GM21526 (cell line): ENCODE results near the gene SRI.
A peak's percentile ranks its signal among the peaks of the same experiment; 100 is the strongest.
"Not testable (repeated sequence)": the region's sequence is repeated elsewhere in the genome, so short reads cannot be mapped to it uniquely, and the experiment has no call there.

ENCODE experiments used
- ATAC-seq: cut with Tn5 transposase; IDR thresholded peaks from one replicate; pipeline ENCODE4 v1.9.1; 2021; ENCODE audit warnings: moderate library complexity; ENCODE audit not compliant: unreplicated experiment, low FRiP score

Gene SRI, protein sequence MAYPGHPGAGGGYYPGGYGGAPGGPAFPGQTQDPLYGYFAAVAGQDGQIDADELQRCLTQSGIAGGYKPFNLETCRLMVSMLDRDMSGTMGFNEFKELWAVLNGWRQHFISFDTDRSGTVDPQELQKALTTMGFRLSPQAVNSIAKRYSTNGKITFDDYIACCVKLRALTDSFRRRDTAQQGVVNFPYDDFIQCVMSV

DNA sequence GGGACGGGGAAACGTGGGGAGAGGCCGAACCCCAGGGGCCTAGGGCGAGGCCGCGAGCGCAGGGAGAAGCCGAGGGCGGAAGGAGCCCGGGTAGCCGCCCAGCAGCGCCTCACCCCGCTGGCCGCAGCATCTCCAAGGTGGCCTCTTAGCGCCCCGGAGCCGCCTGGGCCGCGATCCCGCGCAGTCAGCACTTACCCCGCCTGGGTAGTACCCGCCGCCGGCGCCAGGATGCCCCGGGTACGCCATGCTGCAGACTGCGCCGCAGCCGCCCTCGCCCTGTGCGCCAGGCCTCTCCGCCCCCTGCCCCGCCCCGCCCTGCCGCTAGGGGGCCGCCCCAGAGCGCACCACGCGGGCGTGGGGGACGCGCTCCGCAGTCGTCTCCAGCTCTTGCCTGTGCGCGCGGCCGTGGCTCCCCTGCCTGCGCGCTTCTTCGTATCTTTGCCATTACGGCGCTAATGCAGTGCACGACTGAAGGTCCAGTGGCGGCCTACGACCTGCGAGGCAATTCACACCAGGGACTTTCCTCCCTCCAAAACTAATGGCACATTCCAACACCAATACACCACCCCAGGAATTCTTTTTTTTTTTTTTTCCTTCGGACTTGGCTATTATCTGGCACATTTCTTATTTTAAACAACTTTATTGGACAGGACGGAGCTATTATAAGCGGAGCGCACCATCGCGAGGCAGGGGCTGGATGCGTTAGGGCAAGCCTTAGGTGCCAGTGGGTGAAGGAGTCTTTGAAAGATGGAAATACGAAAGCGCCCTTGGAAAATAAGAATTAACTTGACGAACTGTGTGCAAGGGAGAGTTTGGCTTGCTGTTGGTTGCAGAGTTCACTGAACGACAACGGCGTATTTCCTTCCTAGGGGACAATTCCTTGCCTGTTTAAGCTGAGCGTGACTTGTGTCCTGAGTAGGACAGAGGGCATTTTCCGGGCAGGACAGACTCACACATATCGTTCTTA is at the start of gene SRI:
Gene SRI, minus strand, starts transcription at position 258 of the 967 bp plus-strand sequence. Its CDS starts 12 bp downstream, at position 246.
- ATAC-seq, result peak; percentile 71

DNA sequence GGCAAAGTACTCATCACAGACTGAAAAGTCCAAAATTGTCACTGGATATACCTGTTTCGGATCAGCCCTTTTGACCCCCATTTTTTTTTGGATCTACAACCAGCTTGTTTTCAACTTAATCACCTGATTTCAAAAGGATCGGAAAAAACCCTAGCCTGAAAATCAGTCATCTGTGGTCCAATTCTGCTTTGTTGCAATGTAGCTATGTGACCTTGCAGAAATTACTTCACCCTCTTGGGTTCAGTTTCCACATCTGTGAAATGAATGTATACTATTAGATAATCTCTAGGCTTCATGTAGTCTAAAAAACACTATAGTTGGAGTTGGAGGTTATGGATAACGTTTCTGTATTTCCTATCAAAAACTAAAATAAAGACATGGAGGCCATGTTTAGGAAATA is 49.7 kb upstream of the SRI start:
- no peak for ATAC-seq

DNA sequence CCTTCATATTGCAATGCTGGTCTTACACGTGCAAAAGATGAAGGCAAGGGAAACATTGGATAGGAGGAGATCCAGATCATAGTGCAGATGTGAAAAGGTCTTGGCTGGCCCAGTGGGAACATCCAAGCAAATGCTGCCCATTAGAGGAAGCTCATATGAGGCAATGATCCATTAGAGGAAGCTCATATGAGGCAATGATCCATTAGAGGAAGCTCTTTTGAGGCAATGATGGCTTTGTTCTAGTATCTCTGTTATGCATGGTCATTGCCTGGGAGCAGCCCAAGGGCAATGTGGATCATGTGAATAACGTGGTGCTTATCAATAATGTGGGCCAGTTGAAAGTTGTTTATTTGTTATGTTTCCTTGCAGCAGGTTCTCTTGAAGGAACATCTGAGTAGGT is 49.0 kb upstream of the SRI start:
- no peak for ATAC-seq

GRCh38 chr7:88268051-88268450 is 48.2 kb upstream of the SRI start:
- no peak for ATAC-seq

DNA sequence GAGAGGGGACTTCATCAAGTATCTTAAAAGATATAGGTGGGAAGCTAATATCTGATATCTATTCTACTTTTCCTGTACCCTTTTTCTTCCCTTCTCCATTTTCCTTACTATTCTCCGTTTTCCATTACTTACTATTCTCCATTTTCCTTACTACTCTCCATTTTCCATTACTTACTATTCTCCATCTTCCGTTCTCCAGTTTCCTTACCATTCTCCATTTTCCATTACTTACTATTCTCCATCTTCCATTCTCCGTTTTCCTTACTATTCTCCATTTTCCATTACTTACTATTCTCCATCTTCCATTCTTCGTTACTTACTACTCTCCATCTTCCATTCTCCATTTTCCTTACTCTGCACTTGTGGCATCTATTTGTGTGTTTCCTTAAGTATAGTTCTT is 47.6 kb upstream of the SRI start:
- no peak for ATAC-seq

DNA sequence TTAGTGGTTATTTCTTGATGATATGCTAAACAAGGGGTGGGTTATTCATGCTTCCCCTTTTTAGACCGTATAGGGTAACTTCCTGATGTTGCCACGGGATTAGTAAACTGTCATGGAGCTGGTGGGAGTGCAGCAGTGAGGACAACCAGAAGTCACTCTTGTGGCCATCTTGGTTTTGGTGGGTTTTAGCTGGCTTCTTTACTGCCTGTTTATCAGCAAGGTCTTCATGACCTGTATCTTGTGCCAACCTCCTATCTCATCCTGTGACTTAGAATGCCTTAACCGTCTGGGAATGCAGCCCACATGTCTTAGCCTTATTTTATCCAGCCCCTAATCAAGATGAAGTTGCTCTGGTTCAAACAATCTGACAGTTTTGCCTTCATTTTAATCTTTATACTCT is 45.1 kb upstream of the SRI start:
- ATAC-seq, result not testable (repeated sequence)

GRCh38 chr7:88262562-88262961 is 42.7 kb upstream of the SRI start:
- no peak for ATAC-seq

GRCh38 chr7:88260719-88261118 is 40.9 kb upstream of the SRI start:
- no peak for ATAC-seq

DNA sequence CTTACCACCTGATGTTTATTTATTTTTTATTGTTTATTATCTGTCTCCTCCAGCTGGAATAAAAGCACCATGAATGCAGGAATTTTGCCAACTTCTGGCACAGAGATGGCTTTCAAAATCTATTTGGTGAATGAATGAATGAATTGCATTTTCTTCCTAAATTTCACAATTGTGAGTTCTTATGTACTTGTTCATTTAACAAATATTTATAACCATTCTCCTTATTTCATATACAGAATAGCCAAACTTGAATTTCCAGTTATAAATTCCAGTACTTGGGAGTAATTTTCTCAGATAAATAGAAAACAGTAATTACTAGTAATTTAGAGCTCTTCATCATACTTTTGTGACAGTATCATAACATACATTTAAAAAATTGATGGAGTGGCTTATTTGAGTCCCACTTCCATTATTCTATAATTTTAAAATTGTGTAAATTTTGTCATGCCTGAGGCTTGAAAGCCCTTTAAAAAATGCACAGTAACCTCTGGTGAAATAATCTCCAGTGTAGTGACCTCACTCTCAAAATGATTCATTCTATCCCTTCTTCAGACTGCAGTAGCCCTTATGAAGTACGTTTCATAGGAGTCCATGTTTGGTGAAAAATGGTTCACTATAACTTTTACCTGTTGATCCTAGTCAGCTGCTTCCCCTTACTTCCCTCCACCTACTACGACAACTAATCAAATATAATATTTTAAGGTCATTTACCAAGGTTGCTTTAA is 40.0 kb upstream of the SRI start:
- no peak for ATAC-seq

GRCh38 chr7:88258296-88258695 is 38.5 kb upstream of the SRI start:
- not testable (repeated sequence) for ATAC-seq

- no peak for ATAC-seq
Observed at GRCh38 chr7:88256906-88257305, 37.1 kb upstream of the SRI start.

DNA sequence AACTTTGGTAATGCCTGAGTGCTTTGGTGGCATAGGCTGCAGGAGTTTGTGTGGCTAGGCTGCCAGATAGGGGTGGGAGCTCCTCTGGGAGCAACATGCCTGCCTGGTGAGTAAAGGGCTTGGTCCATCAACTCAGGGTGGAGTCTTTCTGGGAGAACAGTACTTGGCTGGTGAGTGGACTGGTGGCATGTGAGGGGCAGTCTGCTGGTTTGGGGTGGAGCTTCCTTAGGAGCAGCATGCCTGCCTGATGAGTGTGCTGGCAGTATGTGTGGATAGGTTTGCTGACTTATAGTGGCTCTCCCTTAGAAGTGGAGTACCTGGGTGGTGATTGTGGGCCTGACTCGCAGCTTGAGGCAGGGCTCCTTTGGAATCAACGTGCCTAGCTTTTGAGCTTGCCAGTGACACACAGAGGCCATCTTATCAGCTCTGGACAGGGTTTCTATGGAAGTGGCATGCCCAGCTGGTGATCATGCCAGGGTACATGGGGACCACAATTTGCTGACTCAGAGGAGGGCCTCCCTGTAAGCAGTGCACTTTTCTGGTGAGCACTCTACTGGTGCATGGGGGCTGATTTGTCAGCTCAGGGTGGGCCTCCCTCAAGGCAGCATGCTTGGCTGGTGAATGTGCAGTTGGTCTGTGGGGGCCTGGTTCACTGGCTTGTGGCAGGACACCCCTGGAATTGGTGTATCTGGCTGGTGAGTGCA is 35.0 kb upstream of the SRI start:
- no peak for ATAC-seq

DNA sequence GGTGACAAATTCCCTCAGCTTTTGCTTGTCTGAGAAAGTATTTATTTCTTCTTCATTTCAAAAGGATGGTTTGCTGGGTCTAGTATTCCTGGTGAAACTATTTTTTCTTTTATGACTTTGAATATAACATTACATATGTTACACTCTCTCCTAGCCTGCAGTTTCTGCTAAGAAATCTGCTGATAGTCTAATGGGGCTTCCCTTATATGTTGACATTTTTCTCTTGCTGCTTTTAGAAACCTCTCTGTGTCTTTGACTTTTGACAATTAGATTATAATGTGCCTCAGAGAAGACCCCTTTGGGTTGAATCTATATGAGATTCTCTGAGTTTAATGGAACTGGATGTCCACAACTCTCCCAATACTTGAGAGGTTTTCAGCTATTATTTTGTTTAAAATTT is 33.8 kb upstream of the SRI start:
- ATAC-seq, result no peak

GRCh38 chr7:88244258-88244657 is 24.4 kb upstream of the SRI start:
- ATAC-seq, result no peak

GRCh38 chr7:88243345-88243909 is 23.6 kb upstream of the SRI start:
- peak; percentile 88 for ATAC-seq

GRCh38 chr7:88239852-88240251 is 20.0 kb upstream of the SRI start:
- no peak for ATAC-seq

DNA sequence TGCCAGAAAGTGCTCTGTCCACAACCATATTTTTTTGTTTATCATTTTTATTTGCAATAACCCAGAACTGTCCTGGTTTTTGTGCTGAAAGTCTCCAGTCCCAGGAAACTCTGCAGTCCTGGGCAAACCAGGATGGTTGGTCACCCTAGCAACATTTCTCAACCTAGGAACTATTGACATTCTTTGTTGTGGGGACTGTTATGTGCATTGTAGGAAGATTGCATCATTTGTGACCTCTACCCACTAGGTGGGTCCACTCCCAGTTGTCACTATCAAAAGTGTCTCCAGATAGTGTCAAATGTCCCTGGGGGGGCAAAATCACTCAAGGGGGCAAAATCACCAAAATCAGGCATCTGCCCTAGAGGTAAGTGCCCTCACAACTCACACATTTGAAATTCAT is 14.0 kb upstream of the SRI start:
- ATAC-seq, result no peak

DNA sequence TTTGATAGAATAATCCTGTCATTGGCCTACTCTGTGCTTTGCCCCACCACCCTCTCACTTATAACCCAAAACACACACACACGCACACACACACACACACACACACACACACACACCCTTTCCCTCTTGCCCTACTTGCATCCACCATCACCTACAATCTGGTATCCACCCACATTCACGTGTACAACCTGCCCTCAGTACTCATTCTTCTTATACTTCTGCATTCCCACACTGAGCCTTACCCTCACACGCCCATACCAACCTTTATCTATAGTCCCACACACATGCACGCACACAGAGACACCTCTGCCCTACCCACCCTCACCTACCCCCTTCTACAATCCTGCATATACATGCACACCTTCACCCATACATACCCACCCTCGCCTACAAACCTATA is 10.8 kb upstream of the SRI start:
- ATAC-seq, result no peak

- no peak for ATAC-seq
Observed at GRCh38 chr7:88229302-88229995, 9.6 kb upstream of the SRI start.
